T-helper 1 cell treated with Interleukin-12 subunit alpha and Interleukin-12 subunit beta and Interleukin-4 antibody, amounts not matched to agents 30 μg/mL and 1 μg/mL, for 36 hours (primary cell): ENCODE measurements around the gene PRR23C.
"Not testable (repeated sequence)": the region's sequence is repeated elsewhere in the genome, so short reads cannot be mapped to it uniquely, and the experiment has no call there.

ENCODE experiments used
- H3K27ac Mint-ChIP-seq: one replicate; pipeline ENCODE4 v1.8.0; 2021; ENCODE audit warnings: mild to moderate bottlenecking, mixed read lengths
- H3K27me3 Mint-ChIP-seq: one replicate; pipeline ENCODE4 v1.8.0; 2021; ENCODE audit warnings: low read depth, mixed read lengths
- H3K36me3 Mint-ChIP-seq: one replicate; pipeline ENCODE4 v1.8.0; 2021; ENCODE audit warnings: low read depth, mixed read lengths
- H3K4me1 Mint-ChIP-seq: one replicate; pipeline ENCODE4 v1.8.0; 2021; ENCODE audit warnings: low read depth, mixed read lengths
- H3K4me3 Mint-ChIP-seq: one replicate; pipeline ENCODE4 v1.8.0; 2021; ENCODE audit warnings: mild to moderate bottlenecking, moderate library complexity, mixed read lengths
- H3K9me3 Mint-ChIP-seq: one replicate; pipeline ENCODE4 v1.8.0; 2021; ENCODE audit warnings: mixed read lengths

The PRR23C gene

DNA sequence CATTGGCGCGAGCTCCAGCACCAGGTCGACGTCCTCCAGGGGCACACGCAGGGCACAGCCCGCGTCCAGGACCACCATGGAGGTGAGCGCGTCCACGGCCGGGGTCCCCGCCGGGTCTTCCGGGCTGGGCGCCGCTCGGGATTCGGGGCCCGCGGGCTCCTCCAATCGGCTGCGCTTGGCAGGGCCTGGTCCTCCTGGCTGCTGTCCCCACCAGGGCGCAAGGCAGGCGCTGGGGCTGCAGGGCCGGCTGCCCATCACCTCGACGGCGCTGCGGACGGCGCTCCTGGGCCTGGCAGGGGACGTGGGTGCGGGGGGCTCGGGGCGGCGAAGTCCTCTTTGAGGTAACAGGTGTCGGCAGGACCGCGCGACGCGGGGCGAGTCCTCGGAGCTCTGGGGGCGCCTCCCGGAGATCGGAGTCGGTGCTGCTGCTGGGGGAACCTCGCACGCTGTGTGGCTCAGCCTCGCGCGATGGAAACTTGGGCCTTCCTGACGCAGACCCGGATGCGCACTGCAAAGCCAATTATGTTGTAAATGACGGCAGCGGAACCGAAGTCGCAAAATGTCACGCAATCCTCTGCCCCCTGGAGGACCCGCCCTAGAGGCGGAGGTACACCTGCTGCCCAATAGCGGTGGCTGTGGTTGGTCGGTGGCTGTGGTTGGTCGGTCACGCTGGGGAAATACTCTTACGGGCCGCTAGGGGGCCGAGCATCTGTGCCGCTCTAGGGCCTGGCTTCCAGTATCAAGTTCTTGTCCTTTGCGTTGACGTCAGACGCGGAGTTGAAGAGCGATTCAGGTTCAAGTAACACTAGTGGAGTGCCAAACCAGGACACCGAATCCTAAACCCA, at the start of gene PRR23C:
Gene PRR23C (minus strand): TSS at position 527 of the 845 bp plus-strand sequence. CDS start 272 bp downstream, at position 255.
- Mint-ChIP-seq H3K36me3 (no peaks in the 10 kb centered on the region), H3K4me3 (no peak within 1 kb of the TSS), H3K27ac (no peak within 1 kb of the TSS), H3K4me1 (no peaks in the 10 kb centered on the region), H3K9me3 (peaks cover 10% of the 10 kb centered on the region), H3K27me3 (no peaks in the 10 kb centered on the region)

GRCh38 chr3:139093840-139094239, 49.1 kb upstream of the PRR23C start:
- Mint-ChIP-seq H3K36me3 (no peaks in the 10 kb centered on the region), H3K9me3 (peaks cover 5% of the 10 kb centered on the region), H3K4me1 (no peaks in the 10 kb centered on the region), H3K27me3 (peaks cover 15% of the 10 kb centered on the region), H3K4me3 (no peak overlapping the region), H3K27ac (no peak overlapping the region)

- peaks cover 3% of the 10 kb centered on the region for H3K27me3 Mint-ChIP-seq
- no peaks in the 10 kb centered on the region for H3K36me3 Mint-ChIP-seq
- no peak overlapping the region for H3K27ac Mint-ChIP-seq
- H3K4me3 Mint-ChIP-seq = no peak overlapping the region
- H3K4me1 Mint-ChIP-seq = no peaks in the 10 kb centered on the region
- peaks cover 5% of the 10 kb centered on the region for H3K9me3 Mint-ChIP-seq
Observed at GRCh38 chr3:139088462-139089324, 44.0 kb upstream of the PRR23C start.

DNA sequence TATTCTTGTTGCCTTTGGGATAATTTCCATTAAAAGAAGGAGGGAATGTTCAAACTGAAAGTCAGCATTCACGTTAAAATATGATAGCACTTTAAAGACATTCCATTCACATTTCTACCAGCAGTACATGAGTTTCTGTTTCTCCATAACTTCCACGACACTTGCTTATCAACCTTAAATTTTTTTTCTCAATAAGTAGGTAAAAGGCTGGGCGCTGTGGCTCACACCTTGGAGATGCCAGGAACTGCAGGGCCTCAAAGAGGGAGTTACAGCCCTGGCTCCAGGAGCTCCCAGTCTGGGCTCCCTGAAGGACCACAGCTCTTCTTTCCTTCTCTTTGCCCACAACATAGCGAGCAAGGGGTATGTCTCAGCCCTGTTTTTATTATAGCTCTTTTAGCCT, 42.9 kb upstream of the PRR23C start:
- H3K36me3 Mint-ChIP-seq = no peaks in the 10 kb centered on the region
- peaks cover 6% of the 10 kb centered on the region for H3K27me3 Mint-ChIP-seq
- H3K9me3 Mint-ChIP-seq = peaks cover 3% of the 10 kb centered on the region
- no peak overlapping the region for H3K27ac Mint-ChIP-seq
- no peak overlapping the region for H3K4me3 Mint-ChIP-seq
- no peaks in the 10 kb centered on the region for H3K4me1 Mint-ChIP-seq

DNA sequence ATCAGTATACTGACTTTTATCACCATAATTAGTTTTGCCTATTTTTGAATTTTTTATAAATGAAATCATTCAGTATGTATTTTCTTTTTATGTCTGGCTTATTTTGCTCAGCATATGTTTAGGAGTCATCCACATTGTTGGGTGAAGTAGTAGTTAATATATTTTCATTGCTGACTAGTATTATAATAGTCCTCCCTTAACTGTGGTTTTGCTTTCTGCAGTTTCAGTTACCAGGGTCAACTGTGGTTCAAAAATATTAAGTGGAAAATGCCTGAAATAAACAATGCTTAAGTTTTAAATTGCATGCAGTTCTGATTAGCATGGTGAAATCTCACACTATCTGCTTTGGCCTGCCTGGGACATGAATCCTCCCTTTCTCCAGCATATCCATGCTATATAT, 39.5 kb upstream of the PRR23C start:
- Mint-ChIP-seq H3K9me3 (no peaks in the 10 kb centered on the region), H3K4me3 (no peak overlapping the region), H3K27ac (no peak overlapping the region), H3K27me3 (peaks cover 3% of the 10 kb centered on the region), H3K4me1 (no peaks in the 10 kb centered on the region), H3K36me3 (no peaks in the 10 kb centered on the region)

DNA sequence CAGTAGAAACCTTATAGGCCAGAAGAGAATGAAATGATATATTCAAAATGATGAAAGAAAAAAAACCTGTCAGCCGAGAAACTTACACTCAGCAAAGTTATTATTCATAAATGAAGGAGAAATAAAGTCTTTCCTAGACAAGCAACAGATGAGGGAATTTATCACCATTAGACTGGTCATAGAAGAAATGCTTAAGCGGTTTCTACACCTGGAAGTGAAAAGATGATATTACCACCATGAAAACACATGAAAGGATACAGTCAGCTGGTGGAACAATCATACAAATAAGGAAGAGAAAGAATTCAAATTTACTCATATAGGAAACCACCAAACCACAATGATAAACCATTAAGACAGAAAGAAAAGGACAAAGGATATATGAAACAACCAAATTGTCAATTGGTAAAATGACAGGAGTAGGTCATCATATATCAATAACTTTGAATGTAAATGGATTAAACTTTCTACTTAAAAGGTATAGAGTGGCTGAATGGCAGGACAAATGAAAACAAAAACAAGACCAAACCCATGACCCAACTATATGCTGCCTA, 29.9 kb upstream of the PRR23C start:
- Mint-ChIP-seq H3K36me3 (no peaks in the 10 kb centered on the region), H3K9me3 (peaks cover 35% of the 10 kb centered on the region), H3K27ac (no peak overlapping the region), H3K4me3 (no peak overlapping the region), H3K4me1 (no peaks in the 10 kb centered on the region), H3K27me3 (peaks cover 6% of the 10 kb centered on the region)

DNA sequence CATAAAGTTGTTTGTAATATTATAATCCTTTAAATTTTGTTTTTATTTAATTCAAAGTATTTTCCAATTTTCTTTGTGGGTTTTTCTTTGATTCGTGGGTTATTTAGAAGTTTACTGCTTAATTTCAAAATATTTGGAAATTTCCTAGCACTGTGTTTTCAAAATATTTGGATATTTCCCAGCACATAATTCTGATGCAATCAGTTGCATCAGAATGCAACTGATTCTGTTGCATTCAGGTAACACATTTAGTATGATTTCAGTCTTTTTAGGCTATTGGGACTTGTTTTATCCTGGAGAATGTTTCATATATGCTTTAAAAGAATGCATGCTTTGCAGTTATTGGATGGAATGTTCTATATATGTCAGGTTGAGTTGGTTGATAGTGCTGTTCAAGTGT, 18.2 kb upstream of the PRR23C start:
- no peak overlapping the region for H3K4me3 Mint-ChIP-seq
- no peaks in the 10 kb centered on the region for H3K36me3 Mint-ChIP-seq
- H3K27me3 Mint-ChIP-seq = no peaks in the 10 kb centered on the region
- H3K4me1 Mint-ChIP-seq = no peaks in the 10 kb centered on the region
- no peak overlapping the region for H3K27ac Mint-ChIP-seq
- H3K9me3 Mint-ChIP-seq = no peaks in the 10 kb centered on the region

GRCh38 chr3:139052802-139053600, 8.3 kb upstream of the PRR23C start:
- H3K27me3 Mint-ChIP-seq = no peaks in the 10 kb centered on the region
- H3K36me3 Mint-ChIP-seq = no peaks in the 10 kb centered on the region
- no peak overlapping the region for H3K27ac Mint-ChIP-seq
- H3K4me1 Mint-ChIP-seq = no peaks in the 10 kb centered on the region
- H3K4me3 Mint-ChIP-seq = no peak overlapping the region
- H3K9me3 Mint-ChIP-seq = peaks cover 19% of the 10 kb centered on the region

DNA sequence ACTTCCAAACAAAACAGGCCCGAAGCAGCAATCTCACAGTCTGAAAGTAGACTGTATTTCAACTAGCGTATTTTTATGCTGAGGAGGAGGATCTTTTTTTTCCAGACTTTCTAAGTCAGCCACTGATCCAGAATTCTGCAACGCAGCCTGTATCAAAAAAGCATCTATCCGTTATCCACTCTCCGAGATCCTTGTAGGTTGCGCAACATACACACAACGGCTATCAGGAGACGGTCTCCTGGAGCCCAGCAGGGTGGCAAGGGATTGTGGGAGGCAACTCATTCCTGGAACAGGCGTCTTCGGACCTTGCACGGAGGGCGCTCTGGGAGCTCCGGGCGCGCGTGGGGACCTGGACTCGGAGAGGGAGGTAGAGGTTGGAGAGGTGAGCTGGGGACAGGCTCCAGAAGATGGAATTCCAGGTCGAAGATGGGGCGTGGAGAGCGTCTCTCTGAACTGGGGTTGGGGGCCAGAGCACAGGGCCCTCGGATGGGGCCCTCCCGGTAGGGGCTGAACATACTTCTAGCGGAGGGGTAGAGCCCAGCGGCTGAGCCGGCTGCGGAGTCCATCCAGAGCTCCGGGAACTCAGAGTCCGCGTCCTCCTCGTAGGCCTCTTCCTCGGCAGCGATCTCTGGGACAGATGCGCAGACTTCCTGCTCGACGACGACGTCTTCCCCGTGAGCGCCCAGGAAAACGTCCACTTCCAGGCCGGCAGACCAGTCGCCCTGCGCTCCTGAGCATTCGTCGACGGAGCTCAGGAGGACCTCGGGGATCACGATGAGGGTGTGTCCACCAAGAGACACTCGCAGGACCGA, 932 bp downstream of the PRR23C start:
- H3K27me3 Mint-ChIP-seq = no peaks in the 10 kb centered on the region
- no peak overlapping the region for H3K4me3 Mint-ChIP-seq
- no peaks in the 10 kb centered on the region for H3K4me1 Mint-ChIP-seq
- H3K36me3 Mint-ChIP-seq = no peaks in the 10 kb centered on the region
- peaks cover 10% of the 10 kb centered on the region for H3K9me3 Mint-ChIP-seq
- H3K27ac Mint-ChIP-seq = no peak overlapping the region

- no peak overlapping the region for H3K4me3 Mint-ChIP-seq
- no peaks in the 10 kb centered on the region for H3K27me3 Mint-ChIP-seq
- no peaks in the 10 kb centered on the region for H3K4me1 Mint-ChIP-seq
- H3K9me3 Mint-ChIP-seq = no peaks in the 10 kb centered on the region
- H3K36me3 Mint-ChIP-seq = no peaks in the 10 kb centered on the region
- H3K27ac Mint-ChIP-seq = no peak overlapping the region
Observed at GRCh38 chr3:139037478-139037877, 7.2 kb downstream of the PRR23C start.

- Mint-ChIP-seq H3K27ac (no peak overlapping the region), H3K4me3 (no peak overlapping the region), H3K9me3 (peaks cover 13% of the 10 kb centered on the region), H3K36me3 (no peaks in the 10 kb centered on the region), H3K27me3 (no peaks in the 10 kb centered on the region), H3K4me1 (no peaks in the 10 kb centered on the region)
Observed at GRCh38 chr3:139032326-139033002, 12.2 kb downstream of the PRR23C start.

- H3K9me3 Mint-ChIP-seq = peaks cover 13% of the 10 kb centered on the region
- not testable (repeated sequence) for H3K4me1 Mint-ChIP-seq, H3K4me3 Mint-ChIP-seq, H3K27me3 Mint-ChIP-seq, H3K36me3 Mint-ChIP-seq, H3K27ac Mint-ChIP-seq
Observed at GRCh38 chr3:139030576-139030975, 14.1 kb downstream of the PRR23C start.

- Mint-ChIP-seq H3K4me1 (no peaks in the 10 kb centered on the region), H3K27ac (no peak overlapping the region), H3K36me3 (no peaks in the 10 kb centered on the region), H3K9me3 (peaks cover 5% of the 10 kb centered on the region), H3K4me3 (no peak overlapping the region), H3K27me3 (no peaks in the 10 kb centered on the region)
Observed at GRCh38 chr3:139024968-139025367, 19.7 kb downstream of the PRR23C start.
